Activated CD8-positive, alpha-beta memory T cell treated with anti-CD3 and anti-CD28 coated beads for 24 hours (primary cell): ENCODE data around the gene TRIM26.

ENCODE experiments used
- DNase-seq: peaks from one replicate; pipeline ENCODE4 v3.0.0-alpha.2; 2020

TRIM26 gene

GRCh38 chr6:30207619-30208295 is 5.4 kb downstream of the TRIM26 start:
- DNase-seq, result no peak

- no peak for DNase-seq
These were observed 6.2 kb downstream of the TRIM26 start for GRCh38 chr6:30206799-30207618.

GRCh38 chr6:30206152-30206551 is 7.1 kb downstream of the TRIM26 start:
- no peak for DNase-seq

GRCh38 chr6:30204116-30204515 is 9.1 kb downstream of the TRIM26 start:
- no peak for DNase-seq

- no peak for DNase-seq
These were observed 10.8 kb downstream of the TRIM26 start for GRCh38 chr6:30202366-30202765.

- DNase-seq, result no peak
These were observed 12.5 kb downstream of the TRIM26 start for GRCh38 chr6:30200551-30201281.

- DNase-seq, result no peak
These were observed 14.8 kb downstream of the TRIM26 start for GRCh38 chr6:30198166-30199084.

- no peak for DNase-seq
These were observed 16.8 kb downstream of the TRIM26 start for GRCh38 chr6:30196376-30196775.

- no peak for DNase-seq
These were observed 17.3 kb downstream of the TRIM26 start for GRCh38 chr6:30195951-30196350.

- no peak for DNase-seq
These were observed 18.2 kb downstream of the TRIM26 start for GRCh38 chr6:30194797-30195690.

- no peak for DNase-seq
These were observed 21.1 kb downstream of the TRIM26 start for GRCh38 chr6:30192076-30192475.

GRCh38 chr6:30188541-30188940 is 24.7 kb downstream of the TRIM26 start:
- DNase-seq, result no peak

- no peak for DNase-seq
These were observed 27.2 kb downstream of the TRIM26 start for GRCh38 chr6:30185846-30186484.

GRCh38 chr6:30184417-30185031 is 28.7 kb downstream of the TRIM26 start:
- DNase-seq, result no peak

GRCh38 chr6:30180145-30180544 is 33.1 kb downstream of the TRIM26 start:
- DNase-seq, result no peak

- no peak for DNase-seq
These were observed 34.4 kb downstream of the TRIM26 start for GRCh38 chr6:30178837-30179236.

GRCh38 chr6:30175765-30176164 is 37.4 kb downstream of the TRIM26 start:
- no peak for DNase-seq

GRCh38 chr6:30172681-30173080 is 40.5 kb downstream of the TRIM26 start:
- DNase-seq, result no peak

- DNase-seq, result no peak
These were observed 41.3 kb downstream of the TRIM26 start for GRCh38 chr6:30171677-30172471.
